IPS DF 6.9 (cell line): ENCODE data around the gene IL12B.
"Not testable (repeated sequence)": the region's sequence is repeated elsewhere in the genome, so short reads cannot be mapped to it uniquely, and the experiment has no call there.

Experiments
- DNase-seq: peaks from one replicate; pipeline ENCODE4 v3.0.0-alpha.2; 2013; ENCODE audit warnings: low read depth, low spot score
- H3K27ac ChIP-seq: one replicate; pipeline ENCODE4 v1.5.1; 2013; ENCODE audit warnings: low read length, control low read depth
- H3K27me3 ChIP-seq: 2 replicates; pipeline ENCODE4 v1.6.1; 2013; ENCODE audit warnings: mild to moderate bottlenecking, low read length; ENCODE audit not compliant: control insufficient read depth, insufficient read depth
- H3K36me3 ChIP-seq: 2 replicates; pipeline ENCODE4 v1.6.1; 2013; ENCODE audit warnings: low read length; ENCODE audit not compliant: control insufficient read depth, insufficient read depth
- H3K4me1 ChIP-seq: 2 replicates; pipeline ENCODE4 v1.6.1; 2013; ENCODE audit warnings: low read length; ENCODE audit not compliant: control insufficient read depth, insufficient read depth
- H3K4me3 ChIP-seq: 2 replicates; pipeline ENCODE4 v1.5.1; 2013; ENCODE audit warnings: mild to moderate bottlenecking, low read length
- H3K9me3 ChIP-seq: 2 replicates; pipeline ENCODE4 v1.6.1; 2013; ENCODE audit warnings: low read length, inconsistent platforms; ENCODE audit not compliant: control insufficient read depth, insufficient read depth
- WGBS: extraction: QIAGEN DNeasy Blood & Tissue Kit; methylation state at CpG from one replicate; pipeline ENCODE4 v1.1.7; 2013; ENCODE audit warnings: mixed read lengths, missing lambda C conversion rate; ENCODE audit not compliant: insufficient read length, insufficient coverage; 5-methylcytosine and 5-hydroxymethylcytosine counted together

Gene IL12B

GRCh38 chr5:159330131-159330800 is at the start of gene IL12B:
Gene IL12B (minus strand): TSS chr5:159330487. CDS start chr5:159326782, 3,705 bp downstream.
- Histone ChIP-seq H3K4me1 (no peaks in the 10 kb centered on the region), H3K36me3 (no peaks in the 10 kb centered on the region), H3K4me3 (peak within 1 kb of the TSS; percentile 66; the same call in 1 of the 2 replicates), H3K27me3 (no peaks in the 10 kb centered on the region), H3K27ac (no peak within 1 kb of the TSS), H3K9me3 (no peaks in the 10 kb centered on the region)
- no CpG with 5 or more reads among the region's 4 CpGs for WGBS
- DNase-seq: no peak

- Histone ChIP-seq H3K36me3 (no peaks in the 10 kb centered on the region), H3K27me3 (no peaks in the 10 kb centered on the region), H3K27ac (no peak overlapping the region), H3K9me3 (no peaks in the 10 kb centered on the region), H3K4me1 (no peaks in the 10 kb centered on the region), H3K4me3 (no peak overlapping the region)
- no peak for DNase-seq
These were observed 47.4 kb upstream of the IL12B start for GRCh38 chr5:159377653-159378052.

GRCh38 chr5:159367866-159368265 is 37.6 kb upstream of the IL12B start:
- H3K4me1 ChIP-seq, H3K27ac ChIP-seq, H3K27me3 ChIP-seq, H3K4me3 ChIP-seq, H3K9me3 ChIP-seq, DNase-seq, H3K36me3 ChIP-seq: not testable (repeated sequence)
- no CpG with 5 or more reads among the region's 1 CpG for WGBS

- H3K9me3 ChIP-seq, H3K36me3 ChIP-seq, H3K4me1 ChIP-seq, H3K4me3 ChIP-seq, DNase-seq, H3K27me3 ChIP-seq, H3K27ac ChIP-seq: not testable (repeated sequence)
- WGBS: no CpG with 5 or more reads among the region's 5 CpGs
These were observed 36.5 kb upstream of the IL12B start for GRCh38 chr5:159366776-159367175.

- H3K9me3 ChIP-seq: no peaks in the 10 kb centered on the region
- H3K4me3 ChIP-seq: no peak overlapping the region
- H3K27me3 ChIP-seq: no peaks in the 10 kb centered on the region
- DNase-seq: no peak
- no peak overlapping the region for H3K27ac ChIP-seq
- H3K36me3 ChIP-seq: no peaks in the 10 kb centered on the region
- no peaks in the 10 kb centered on the region for H3K4me1 ChIP-seq
These were observed 31.9 kb upstream of the IL12B start for GRCh38 chr5:159362220-159362619.

- H3K9me3 ChIP-seq, H3K27ac ChIP-seq, H3K4me3 ChIP-seq, H3K27me3 ChIP-seq, H3K36me3 ChIP-seq, DNase-seq, H3K4me1 ChIP-seq: not testable (repeated sequence)
- WGBS: no CpG with 5 or more reads among the region's 7 CpGs
These were observed 29.6 kb upstream of the IL12B start for GRCh38 chr5:159359871-159360270.

- Histone ChIP-seq H3K4me3 (no peak overlapping the region), H3K27me3 (no peaks in the 10 kb centered on the region), H3K4me1 (no peaks in the 10 kb centered on the region), H3K9me3 (no peaks in the 10 kb centered on the region), H3K27ac (no peak overlapping the region), H3K36me3 (no peaks in the 10 kb centered on the region)
- DNase-seq: no peak
- no CpG with 5 or more reads among the region's 2 CpGs for WGBS
These were observed 29.1 kb upstream of the IL12B start for GRCh38 chr5:159359408-159359807.

GRCh38 chr5:159353661-159354252 is 23.5 kb upstream of the IL12B start:
- H3K27ac ChIP-seq: no peak overlapping the region
- no CpG with 5 or more reads among the region's 4 CpGs for WGBS
- no peak for DNase-seq
- H3K27me3 ChIP-seq: no peaks in the 10 kb centered on the region
- H3K36me3 ChIP-seq: no peaks in the 10 kb centered on the region
- H3K4me3 ChIP-seq: no peak overlapping the region
- H3K4me1 ChIP-seq: no peaks in the 10 kb centered on the region
- no peaks in the 10 kb centered on the region for H3K9me3 ChIP-seq

- not testable (repeated sequence) for H3K36me3 ChIP-seq, DNase-seq, H3K27me3 ChIP-seq, H3K4me3 ChIP-seq, H3K9me3 ChIP-seq, H3K4me1 ChIP-seq, H3K27ac ChIP-seq
These were observed 20.4 kb upstream of the IL12B start for GRCh38 chr5:159350644-159351043.

GRCh38 chr5:159350216-159350615 is 19.9 kb upstream of the IL12B start:
- WGBS: no CpG with 5 or more reads among the region's 2 CpGs
- H3K27ac ChIP-seq, H3K36me3 ChIP-seq, DNase-seq, H3K4me3 ChIP-seq, H3K27me3 ChIP-seq, H3K4me1 ChIP-seq, H3K9me3 ChIP-seq: not testable (repeated sequence)

GRCh38 chr5:159345861-159346260 is 15.6 kb upstream of the IL12B start:
- Histone ChIP-seq H3K36me3 (no peaks in the 10 kb centered on the region), H3K27ac (no peak overlapping the region), H3K4me1 (no peaks in the 10 kb centered on the region), H3K27me3 (no peaks in the 10 kb centered on the region), H3K9me3 (no peaks in the 10 kb centered on the region; the same call in 1 of the 2 replicates), H3K4me3 (no peak overlapping the region)
- no CpG with 5 or more reads among the region's 4 CpGs for WGBS
- DNase-seq: no peak
